Uterus (tissue), 4 donors: Measurements from ENCODE around the gene MAP3K5. TPM values are rescaled to one million over a fixed set of nuclear protein-coding genes. Genes with fewer than 3 reads are reported as not detected.

Experiments
- DNase-seq, 2 donors: peaks; one replicate each; pipeline ENCODE4 v3.0.0-alpha.2; 2019 to 2020
- H3K27ac ChIP-seq, 2 donors: fragments of 200-600 bp; sonication (generic); 1 replicate in 1 of 2; 2 replicates in 1 of 2; pipeline ENCODE4 v1.5.1; 2016 to 2018
- H3K27me3 ChIP-seq, 2 donors: fragments of 200-600 bp; sonication (generic); one replicate each; pipeline ENCODE4 v1.5.1; 2018 to 2019; ENCODE audit warnings: control low read depth in 1 of 2
- H3K36me3 ChIP-seq, 2 donors: fragments of 200-600 bp; sonication (generic); one replicate each; pipeline ENCODE4 v1.5.1; 2019; ENCODE audit warnings: control low read depth in 1 of 2
- H3K4me1 ChIP-seq, 2 donors: fragments of 200-600 bp; sonication (generic); one replicate each; pipeline ENCODE4 v1.5.1; 2018 to 2019; ENCODE audit warnings: control low read depth in 1 of 2
- H3K4me3 ChIP-seq, 2 donors: fragments of 200-600 bp; sonication (generic); 1 replicate in 1 of 2; 2 replicates in 1 of 2; pipeline ENCODE4 v1.5.1; 2018 to 2019; ENCODE audit warnings: mild to moderate bottlenecking in 1 of 2
- H3K9me3 ChIP-seq, 2 donors: fragments of 200-600 bp; sonication (generic); one replicate each; pipeline ENCODE4 v1.5.1; 2019; ENCODE audit warnings: control low read depth in 1 of 2
- POLR2A ChIP-seq, 2 donors: fragments of 450-650 bp; IDR thresholded peaks; one replicate each; pipeline ENCODE4 v1.6.1; 2016; ENCODE audit warnings: antibody characterized with exemption in 2 of 2, mild to moderate bottlenecking in 1 of 2, moderate library complexity in 1 of 2
- intact Hi-C: fragments of 100-400 bp; cut with DNase I; formaldehyde crosslinking; loops from one replicate; pipeline ENCODE4 v1.15.1; 2023; ENCODE audit warnings: low total_unique reads
- total RNA-seq, 4 donors: library from RNA; depleted of rRNA in 3 of 4; stranded (reverse); fragments of >200 nt in 3 of 4; gene quantifications; one replicate each; pipeline versions ENCODE4 v1.1.0 to v1.2.4, GENCODE V29; 2014 to 2023
- TF ChIP-seq, protein P1 (sequence below), 4 experiments: fragments of 200-600 bp in 2 of 4; fragments of 450-650 bp in 2 of 4; sonication (generic) in 2 of 4; IDR thresholded peaks; one replicate each; pipeline ENCODE4 v1.5.1; 2016 to 2019; ENCODE audit warnings: antibody characterized with exemption in 4 of 4, mild to moderate bottlenecking in 2 of 4, moderate library complexity in 1 of 4
- donor health status: DM: yes; HTN: yes; CAD: no.

The MAP3K5 gene
- total RNA-seq, 4 donors from 2014 or later: 9.5 to 67.1 (median 15.4) TPM

DNA sequence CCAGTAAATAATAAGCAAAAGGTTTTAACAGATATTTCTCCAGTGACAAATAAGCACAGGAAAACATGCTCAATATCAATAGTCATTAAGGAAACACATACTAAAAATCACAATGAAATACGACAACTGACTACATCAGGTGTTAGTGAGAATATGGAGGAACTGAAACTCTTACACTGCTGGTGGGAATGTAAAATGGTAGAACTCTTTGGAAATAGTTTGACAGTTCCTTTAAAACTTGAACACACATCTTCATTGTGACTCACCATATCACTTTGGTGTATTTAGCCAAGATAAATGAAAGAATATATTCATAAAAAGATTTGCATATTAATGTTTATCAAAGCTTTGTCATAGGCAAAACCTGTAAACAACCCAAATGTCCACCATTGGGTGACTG lies 11.3 kb upstream of the MAP3K5 start:
- TF ChIP-seq, protein P1, sequence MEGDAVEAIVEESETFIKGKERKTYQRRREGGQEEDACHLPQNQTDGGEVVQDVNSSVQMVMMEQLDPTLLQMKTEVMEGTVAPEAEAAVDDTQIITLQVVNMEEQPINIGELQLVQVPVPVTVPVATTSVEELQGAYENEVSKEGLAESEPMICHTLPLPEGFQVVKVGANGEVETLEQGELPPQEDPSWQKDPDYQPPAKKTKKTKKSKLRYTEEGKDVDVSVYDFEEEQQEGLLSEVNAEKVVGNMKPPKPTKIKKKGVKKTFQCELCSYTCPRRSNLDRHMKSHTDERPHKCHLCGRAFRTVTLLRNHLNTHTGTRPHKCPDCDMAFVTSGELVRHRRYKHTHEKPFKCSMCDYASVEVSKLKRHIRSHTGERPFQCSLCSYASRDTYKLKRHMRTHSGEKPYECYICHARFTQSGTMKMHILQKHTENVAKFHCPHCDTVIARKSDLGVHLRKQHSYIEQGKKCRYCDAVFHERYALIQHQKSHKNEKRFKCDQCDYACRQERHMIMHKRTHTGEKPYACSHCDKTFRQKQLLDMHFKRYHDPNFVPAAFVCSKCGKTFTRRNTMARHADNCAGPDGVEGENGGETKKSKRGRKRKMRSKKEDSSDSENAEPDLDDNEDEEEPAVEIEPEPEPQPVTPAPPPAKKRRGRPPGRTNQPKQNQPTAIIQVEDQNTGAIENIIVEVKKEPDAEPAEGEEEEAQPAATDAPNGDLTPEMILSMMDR (IDR thresholded peaks at IDR 0.05): no peak
- no peak for TF ChIP-seq POLR2A (IDR thresholded peaks at IDR 0.05)
- intact Hi-C loops: no loop called here
- no peaks in the 10 kb centered on the region for H3K36me3 ChIP-seq
- no peaks in the 10 kb centered on the region for H3K4me1 ChIP-seq
- H3K9me3 ChIP-seq: no peaks in the 10 kb centered on the region
- no peak overlapping the region for H3K27ac ChIP-seq
- no peak for DNase-seq
- no peaks in the 10 kb centered on the region for H3K27me3 ChIP-seq
- no peak overlapping the region for H3K4me3 ChIP-seq

DNA sequence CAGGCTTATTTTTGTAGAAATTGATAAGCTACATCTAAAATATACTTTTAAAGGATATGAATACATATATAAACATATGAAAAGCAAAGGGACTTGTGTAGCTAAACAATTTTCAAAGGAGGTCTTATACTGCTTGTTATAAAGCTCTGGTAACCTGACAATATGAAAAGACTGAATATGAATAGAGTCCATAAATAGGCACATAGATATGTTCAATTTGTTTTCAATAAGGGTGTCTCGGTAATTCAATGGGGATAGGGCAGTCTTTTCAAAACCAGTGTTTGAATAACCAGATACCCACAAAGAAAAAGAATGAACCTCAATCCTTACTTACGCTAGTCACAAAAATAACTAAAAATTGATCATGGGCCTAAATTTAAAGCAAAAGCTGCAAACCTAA lies 9.3 kb upstream of the MAP3K5 start:
- H3K36me3 ChIP-seq: no peaks in the 10 kb centered on the region
- H3K9me3 ChIP-seq: no peaks in the 10 kb centered on the region
- intact Hi-C loops: no loop called here
- H3K27me3 ChIP-seq: no peaks in the 10 kb centered on the region
- no peak overlapping the region for H3K4me3 ChIP-seq
- no peak overlapping the region for H3K27ac ChIP-seq
- TF ChIP-seq, protein P1 (IDR thresholded peaks at IDR 0.05): no peak
- no peak for TF ChIP-seq POLR2A (IDR thresholded peaks at IDR 0.05)
- no peaks in the 10 kb centered on the region for H3K4me1 ChIP-seq
- DNase-seq: no peak

- Histone ChIP-seq H3K36me3 (no peaks in the 10 kb centered on the region), H3K9me3 (no peaks in the 10 kb centered on the region), H3K27me3 (no peaks in the 10 kb centered on the region), H3K4me3 (no peak overlapping the region), H3K4me1 (no peaks in the 10 kb centered on the region), H3K27ac (no peak overlapping the region)
- TF ChIP-seq, protein P1 (IDR thresholded peaks at IDR 0.05): no peak
- no peak for TF ChIP-seq POLR2A (IDR thresholded peaks at IDR 0.05)
- no peak for DNase-seq
- intact Hi-C loops: no loop called here
These were observed 5.8 kb upstream of the MAP3K5 start for GRCh38 chr6:136798044-136798443.

DNA sequence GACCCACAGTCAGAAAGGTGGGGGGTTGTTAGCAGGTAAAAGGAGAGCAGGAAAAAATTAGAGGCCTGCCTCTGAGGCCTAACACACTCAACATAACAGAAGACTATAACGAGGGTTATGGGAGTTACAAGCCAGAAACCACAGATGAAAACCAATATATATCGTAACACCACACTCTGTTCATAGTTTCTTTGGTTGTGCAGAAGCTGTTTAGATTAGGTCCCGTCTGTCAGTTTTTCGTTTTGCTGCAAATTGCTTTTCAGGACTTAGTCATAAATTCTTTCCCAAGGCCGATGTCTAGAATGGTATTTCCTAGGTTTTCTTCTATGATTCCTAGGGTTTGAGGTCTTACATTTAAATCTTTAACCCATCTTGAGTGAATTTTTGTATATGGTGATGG lies 3.7 kb upstream of the MAP3K5 start:
- Histone ChIP-seq H3K9me3 (no peaks in the 10 kb centered on the region), H3K27ac (no peak overlapping the region), H3K4me1 (no peaks in the 10 kb centered on the region), H3K36me3 (no peaks in the 10 kb centered on the region), H3K27me3 (no peaks in the 10 kb centered on the region), H3K4me3 (no peak overlapping the region)
- intact Hi-C loops: no loop called here
- TF ChIP-seq, protein P1 (IDR thresholded peaks at IDR 0.05): no peak
- no peak for TF ChIP-seq POLR2A (IDR thresholded peaks at IDR 0.05)
- no peak for DNase-seq

DNA sequence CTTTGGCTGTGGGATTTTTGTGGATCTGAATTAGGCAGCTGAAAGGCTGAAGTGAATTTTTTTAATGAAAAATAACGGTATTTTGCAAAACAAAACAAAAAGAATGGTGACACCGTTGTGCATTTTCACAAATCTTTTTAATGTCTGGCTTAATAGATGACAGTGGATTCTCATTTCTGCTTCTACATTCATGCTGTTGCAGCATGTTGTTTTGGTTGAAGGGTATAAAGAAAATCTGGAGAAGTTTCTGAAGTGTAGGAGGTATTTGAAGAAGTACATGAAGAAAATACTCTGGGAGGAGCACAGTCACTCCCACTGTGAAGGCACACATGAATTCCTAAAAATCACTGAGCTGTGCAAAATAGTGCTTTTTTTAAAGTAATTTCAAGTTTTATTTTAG lies 3.1 kb upstream of the MAP3K5 start:
- Histone ChIP-seq H3K4me1 (no peaks in the 10 kb centered on the region), H3K36me3 (no peaks in the 10 kb centered on the region), H3K27ac (no peak overlapping the region), H3K4me3 (no peak overlapping the region), H3K9me3 (no peaks in the 10 kb centered on the region), H3K27me3 (no peaks in the 10 kb centered on the region)
- TF ChIP-seq, protein P1 (IDR thresholded peaks at IDR 0.05): no peak
- no peak for TF ChIP-seq POLR2A (IDR thresholded peaks at IDR 0.05)
- no peak for DNase-seq
- intact Hi-C loops: no loop called here
